ENCODE results near the gene PDLIM1.

DNA sequence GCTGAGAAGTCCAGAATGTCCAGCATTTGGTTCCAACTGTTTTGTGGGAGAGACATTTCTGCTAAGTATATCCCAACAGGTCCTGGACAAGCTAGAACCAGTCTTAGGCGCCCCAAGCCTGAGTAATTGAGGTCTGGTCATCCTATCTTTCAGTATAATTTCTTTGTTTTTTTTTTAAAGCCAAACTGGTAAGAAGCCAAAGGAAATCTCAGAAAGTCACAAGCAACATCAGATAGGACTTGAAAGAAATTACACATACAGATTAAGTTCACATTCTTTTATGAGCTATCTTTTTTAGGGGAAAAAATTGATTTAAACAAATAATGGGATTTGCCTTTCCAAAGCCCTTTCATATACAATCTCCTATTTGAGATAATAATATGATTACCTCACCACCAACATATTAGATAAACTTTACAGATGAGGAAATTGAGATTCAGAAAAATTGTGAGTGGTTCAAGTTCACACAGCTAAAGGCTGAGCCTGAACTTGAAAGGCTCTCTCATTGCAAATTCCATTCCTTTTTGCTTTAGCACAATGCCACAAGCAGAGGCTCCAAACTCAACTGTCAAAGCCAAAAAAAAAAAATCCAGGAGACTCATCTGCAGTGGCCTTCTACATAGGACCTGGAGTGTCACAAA is 15.0 kb downstream of the PDLIM1 start:
- TF ChIP-seq CTCF (IDR thresholded peaks at IDR 0.05; ENCODE audit: low read length), result no peak
- TF ChIP-seq EZH2 (IDR thresholded peaks at IDR 0.05; ENCODE audit: borderline replicate concordance, low read length), result no peak
